BJ (cell line): ENCODE measurements around the gene MYDGF. TPM values are rescaled to one million over a fixed set of nuclear protein-coding genes. Genes with fewer than 3 reads are reported as not detected.
A peak's percentile ranks its signal among the peaks of the same experiment; 100 is the strongest.

Experiments
- CTCF ChIA-PET: fragments of 350-600 bp; formaldehyde crosslinking; extraction: SDS; loops from one replicate; lab custom pipeline; 2021; ENCODE audit warnings: antibody characterized with exemption, inconsistent platforms; lab: Yijun Ruan, JAX
- POLR2A ChIA-PET: fragments of 300-600 bp; sonication (Branson Sonifier 250); formaldehyde crosslinking; extraction: SDS; loops from one replicate; lab custom pipeline; 2021; ENCODE audit warnings: antibody characterized with exemption; lab: Charles Lee
- DNase-seq: peaks from one replicate; pipeline ENCODE4 v3.0.0-alpha.2; 2011; ENCODE audit warnings: low read depth
- H3K27me3 ChIP-seq: 2 replicates; pipeline ENCODE4 v1.6.0; 2011; ENCODE audit warnings: low read length; ENCODE audit not compliant: control insufficient read depth, insufficient read depth
- H3K36me3 ChIP-seq: 2 replicates; pipeline ENCODE4 v1.5.1; 2011; ENCODE audit warnings: low read length; ENCODE audit not compliant: control insufficient read depth, insufficient read depth
- H3K4me3 ChIP-seq: 2 replicates; pipeline ENCODE4 v1.5.1; 2011; ENCODE audit warnings: low read depth, mild to moderate bottlenecking, control low read depth, low read length
- CTCF ChIP-seq: IDR thresholded peaks from 2 replicates; pipeline ENCODE4 v1.5.1; 2011; ENCODE audit warnings: low read depth, mild to moderate bottlenecking, control low read depth, inconsistent platforms, low read length, moderate library complexity; ENCODE audit not compliant: insufficient read depth
- polyA plus RNA-seq: library from polyadenylated mRNA; depleted of rRNA; stranded (reverse); fragments of >200 nt; gene quantifications from 2 replicates; pipeline ENCODE4 v1.2.3, GENCODE V29; 2011

Gene MYDGF
- polyA plus RNA-seq, 1 experiment: 222 TPM

- ChIA-PET POLR2A (no interaction called here), CTCF (interaction anchor here (1.4 kb wide), 1 partner anchor 11 kb away, joined by 3 read pairs; no protein-coding TSS in a partner anchor)
- H3K27me3 ChIP-seq: no peaks in the 10 kb centered on the region
- TF ChIP-seq CTCF: no peak
- no peak for DNase-seq
- H3K36me3 ChIP-seq: peaks cover 38% of the 10 kb centered on the region
- no peak overlapping the region for H3K4me3 ChIP-seq
Observed at GRCh38 chr19:4700693-4700970, 30.5 kb upstream of the MYDGF start.

- DNase-seq: no peak
- POLR2A ChIA-PET: no interaction called here
- TF ChIP-seq CTCF: no peak
- H3K36me3 ChIP-seq: peaks cover 41% of the 10 kb centered on the region
- CTCF ChIA-PET: no interaction called here
- H3K4me3 ChIP-seq: no peak overlapping the region
- H3K27me3 ChIP-seq: no peaks in the 10 kb centered on the region
Observed at GRCh38 chr19:4699826-4700692, 29.9 kb upstream of the MYDGF start.

GRCh38 chr19:4697304-4697703, 27.2 kb upstream of the MYDGF start:
- DNase-seq: no peak
- Histone ChIP-seq H3K36me3 (peaks cover 38% of the 10 kb centered on the region), H3K27me3 (no peaks in the 10 kb centered on the region), H3K4me3 (no peak overlapping the region)
- no peak for TF ChIP-seq CTCF
- CTCF ChIA-PET: interaction anchor here (0.7 to 1.0 kb wide), 2 partner anchors 14 to 20 kb away, joined by 3 read pairs; no protein-coding TSS in a partner anchor
- POLR2A ChIA-PET: no interaction called here

- DNase-seq: no peak
- TF ChIP-seq CTCF: no peak
- CTCF ChIA-PET: interaction anchor here (0.6 kb wide), 1 partner anchor 650 kb away, joined by 3 read pairs; no protein-coding TSS in a partner anchor
- POLR2A ChIA-PET: no interaction called here
- H3K27me3 ChIP-seq: no peaks in the 10 kb centered on the region
- no peak overlapping the region for H3K4me3 ChIP-seq
- H3K36me3 ChIP-seq: peaks cover 35% of the 10 kb centered on the region
Observed at GRCh38 chr19:4695224-4695731, 25.1 kb upstream of the MYDGF start.

- H3K36me3 ChIP-seq: peaks cover 37% of the 10 kb centered on the region
- CTCF ChIA-PET: interaction anchor here (0.9 kb wide), 1 partner anchor 116 kb away, joined by 3 read pairs; no protein-coding TSS in a partner anchor
Observed at GRCh38 chr19:4694211-4694987, 24.3 kb upstream of the MYDGF start.

More at GRCh38 chr19:4694211-4694987, 24.3 kb upstream of the MYDGF start:
- POLR2A ChIA-PET: no interaction called here
- H3K27me3 ChIP-seq: no peaks in the 10 kb centered on the region
- peak; percentile 75 for DNase-seq
- no peak overlapping the region for H3K4me3 ChIP-seq
- TF ChIP-seq CTCF: no peak
